Neuronal stem cell (in vitro differentiated cells): Measurements from ENCODE around the gene SCEL.

Source experiments
- DNase-seq: peaks from one replicate; pipeline ENCODE4 v3.0.0-alpha.2; 2013; ENCODE audit warnings: low spot score
- H2AFZ ChIP-seq: one replicate; pipeline ENCODE4 v1.6.1; 2013; ENCODE audit warnings: mild to moderate bottlenecking, low read length, inconsistent platforms
- H2AK5ac ChIP-seq: 2 replicates; pipeline ENCODE4 v1.6.1; 2013; ENCODE audit warnings: low read depth, mild to moderate bottlenecking, inconsistent platforms, low read length, moderate library complexity, mixed read lengths
- H2BK120ac ChIP-seq: 2 replicates; pipeline ENCODE4 v1.6.1; 2013; ENCODE audit warnings: low read depth, mild to moderate bottlenecking, inconsistent platforms, low read length, moderate library complexity, mixed read lengths
- H2BK12ac ChIP-seq: one replicate; pipeline ENCODE4 v1.6.1; 2013; ENCODE audit warnings: low read length, inconsistent platforms
- H2BK15ac ChIP-seq: 2 replicates; pipeline ENCODE4 v1.6.1; 2013; ENCODE audit warnings: mild to moderate bottlenecking, low read length, inconsistent platforms, mixed read lengths
- H2BK5ac ChIP-seq: one replicate; pipeline ENCODE4 v1.6.1; 2013; ENCODE audit warnings: inconsistent platforms, mild to moderate bottlenecking, low read length, moderate library complexity
- H3K14ac ChIP-seq: one replicate; pipeline ENCODE4 v1.6.1; 2013; ENCODE audit warnings: low read length, inconsistent platforms
- H3K18ac ChIP-seq: 2 replicates; pipeline ENCODE4 v1.6.1; 2013; ENCODE audit warnings: low read length, inconsistent platforms
- H3K23ac ChIP-seq: 2 replicates; pipeline ENCODE4 v1.6.1; 2013; ENCODE audit warnings: low read depth, mild to moderate bottlenecking, mixed read lengths, low read length, inconsistent platforms; ENCODE audit not compliant: poor library complexity
- H3K27ac ChIP-seq: replicated peaks from 3 replicates; pipeline ENCODE4 v1.5.1; 2013; ENCODE audit warnings: low read length, inconsistent platforms
- H3K27me3 ChIP-seq, 3 experiments: 2 replicates each; pipeline ENCODE4 v1.6.1; 2013; ENCODE audit warnings: low read length in 3 of 3, mild to moderate bottlenecking in 2 of 3, inconsistent platforms in 1 of 3, low read depth in 1 of 3, mixed read lengths in 1 of 3, moderate library complexity in 1 of 3; ENCODE audit not compliant: control insufficient read depth in 3 of 3, insufficient read depth in 3 of 3
- H3K36me3 ChIP-seq, 2 donors: replicated peaks in 1 of 2; 2 replicates each; pipeline ENCODE4 v1.6.1; 2013; ENCODE audit warnings: low read length in 2 of 2; ENCODE audit not compliant: control insufficient read depth in 2 of 2, insufficient read depth in 2 of 2
- H3K4ac ChIP-seq: 2 replicates; pipeline ENCODE4 v1.6.1; 2013; ENCODE audit warnings: inconsistent platforms, mild to moderate bottlenecking, low read length, moderate library complexity
- H3K4me1 ChIP-seq, 2 donors: 1 replicate in 1 of 2; 2 replicates in 1 of 2; pipeline ENCODE4 v1.6.1; 2013; ENCODE audit warnings: low read length in 2 of 2, low read depth in 1 of 2; ENCODE audit not compliant: control insufficient read depth in 2 of 2, insufficient read depth in 1 of 2
- H3K4me2 ChIP-seq: one replicate; pipeline ENCODE4 v1.6.1; 2013; ENCODE audit warnings: mild to moderate bottlenecking, low read length, inconsistent platforms; ENCODE audit not compliant: insufficient read depth, poor library complexity, severe bottlenecking
- H3K4me3 ChIP-seq, 2 donors: 2 replicates each; pipeline ENCODE4 v1.5.1; 2013; ENCODE audit warnings: low read length in 2 of 2, mild to moderate bottlenecking in 2 of 2, inconsistent platforms in 1 of 2, moderate library complexity in 1 of 2
- H3K79me1 ChIP-seq: one replicate; pipeline ENCODE4 v1.6.1; 2013; ENCODE audit warnings: low read depth, mild to moderate bottlenecking, inconsistent platforms, low read length, moderate library complexity
- H3K9ac ChIP-seq: one replicate; pipeline ENCODE4 v1.6.1; 2013; ENCODE audit warnings: mild to moderate bottlenecking, low read depth, low read length, inconsistent platforms; ENCODE audit not compliant: poor library complexity
- H3K9me3 ChIP-seq, 2 donors: replicated peaks in 1 of 2; 2 replicates each; pipeline versions ENCODE3 to v1.6.1; 2013; ENCODE audit warnings: low read length in 2 of 2, mild to moderate bottlenecking in 2 of 2, inconsistent platforms in 1 of 2, low read depth in 1 of 2, mixed read lengths in 1 of 2, moderate library complexity in 1 of 2; ENCODE audit not compliant: control insufficient read depth in 2 of 2, insufficient read depth in 1 of 2
- H4K8ac ChIP-seq: one replicate; pipeline ENCODE4 v1.6.1; 2013; ENCODE audit warnings: low read depth, mild to moderate bottlenecking, inconsistent platforms, low read length, moderate library complexity
- H4K91ac ChIP-seq: one replicate; pipeline ENCODE4 v1.6.1; 2013; ENCODE audit warnings: low read length, low read depth, mild to moderate bottlenecking, inconsistent platforms; ENCODE audit not compliant: poor library complexity
- WGBS, 2 donors: extraction: QIAGEN DNeasy Blood & Tissue Kit; methylation state at CpG; one replicate each; pipeline ENCODE4 v1.1.7; 2013; ENCODE audit warnings: missing lambda C conversion rate in 2 of 2, mixed read lengths in 1 of 2; ENCODE audit not compliant: insufficient read length in 2 of 2, insufficient replicate concordance in 1 of 2; ENCODE audit errors: extremely low coverage in 2 of 2; 5-methylcytosine and 5-hydroxymethylcytosine counted together

SCEL gene

GRCh38 chr13:77530875-77531274, 4.6 kb upstream of the SCEL start:
- Histone ChIP-seq H4K91ac (no peak overlapping the region), H3K4ac (no peak overlapping the region), H3K14ac (no peak overlapping the region), H3K23ac (no peak overlapping the region), H2BK12ac (no peak overlapping the region), H3K4me2 (no peak overlapping the region), H3K79me1 (no peaks in the 10 kb centered on the region), H2BK15ac (no peak overlapping the region), H3K36me3 (no peaks in the 10 kb centered on the region), H3K27ac (no peak overlapping the region), H2BK120ac (no peak overlapping the region), H2AK5ac (no peak overlapping the region), H3K27me3 (no peaks in the 10 kb centered on the region), H3K4me1 (peaks cover 0 to 1% of the 10 kb centered on the region in 2 donors), H2AFZ (no peak overlapping the region), H3K4me3 (no peak overlapping the region), H3K9me3 (no peaks in the 10 kb centered on the region), H3K9ac (no peak overlapping the region), H3K18ac (no peak overlapping the region), H2BK5ac (no peak overlapping the region), H4K8ac (no peak overlapping the region)
- no peak for DNase-seq

- no peak overlapping the region for H3K9ac ChIP-seq
- H2BK5ac ChIP-seq, result no peak overlapping the region
- H3K4me1 ChIP-seq, result peaks cover 0 to 1% of the 10 kb centered on the region in 2 donors
- H4K8ac ChIP-seq, result no peak overlapping the region
- no CpG with 5 or more reads among the region's 2 CpGs for WGBS, 2 donors
- H2BK12ac ChIP-seq, result no peak overlapping the region
- no peak overlapping the region for H2AFZ ChIP-seq
- no peak overlapping the region for H3K27ac ChIP-seq
- no peak for DNase-seq
- H3K23ac ChIP-seq, result no peak overlapping the region
- H4K91ac ChIP-seq, result no peak overlapping the region
- H3K79me1 ChIP-seq, result no peaks in the 10 kb centered on the region
- H3K36me3 ChIP-seq, result no peaks in the 10 kb centered on the region
- H3K27me3 ChIP-seq, result no peaks in the 10 kb centered on the region
- H3K9me3 ChIP-seq, result no peaks in the 10 kb centered on the region
- H2BK120ac ChIP-seq, result no peak overlapping the region
- H2BK15ac ChIP-seq, result no peak overlapping the region
- no peak overlapping the region for H3K14ac ChIP-seq
- H2AK5ac ChIP-seq, result no peak overlapping the region
- H3K4ac ChIP-seq, result no peak overlapping the region
- no peak overlapping the region for H3K18ac ChIP-seq
- no peak overlapping the region for H3K4me3 ChIP-seq
- H3K4me2 ChIP-seq, result no peak overlapping the region
Observed at GRCh38 chr13:77532983-77533382, 2.5 kb upstream of the SCEL start.

- H4K8ac ChIP-seq, result no peak overlapping the region
- H2AK5ac ChIP-seq, result no peak overlapping the region
- H3K18ac ChIP-seq, result no peak overlapping the region
- no peak overlapping the region for H3K9ac ChIP-seq
- no peak overlapping the region for H3K14ac ChIP-seq
- no peak overlapping the region for H2AFZ ChIP-seq
- no peak overlapping the region for H3K4ac ChIP-seq
- H3K4me1 ChIP-seq, result peaks cover 0 to 1% of the 10 kb centered on the region in 2 donors
- no peak overlapping the region for H3K4me2 ChIP-seq
- no peaks in the 10 kb centered on the region for H3K9me3 ChIP-seq
- H2BK5ac ChIP-seq, result no peak overlapping the region
- H3K23ac ChIP-seq, result no peak overlapping the region
- no peaks in the 10 kb centered on the region for H3K36me3 ChIP-seq
- H4K91ac ChIP-seq, result no peak overlapping the region
- no peaks in the 10 kb centered on the region for H3K27me3 ChIP-seq
- no CpG with 5 or more reads among the region's 7 CpGs for WGBS, 2 donors
- no peak overlapping the region for H3K27ac ChIP-seq
- H2BK15ac ChIP-seq, result no peak overlapping the region
- no peak overlapping the region for H2BK12ac ChIP-seq
- H3K79me1 ChIP-seq, result no peaks in the 10 kb centered on the region
- no peak overlapping the region for H2BK120ac ChIP-seq
- H3K4me3 ChIP-seq, result no peak overlapping the region
- DNase-seq, result no peak
Observed at GRCh38 chr13:77533875-77534788, 1.4 kb upstream of the SCEL start.

- Histone ChIP-seq H2AK5ac (no peak overlapping the region), H3K36me3 (no peaks in the 10 kb centered on the region), H3K18ac (no peak overlapping the region), H3K27me3 (no peaks in the 10 kb centered on the region), H3K4me1 (peaks cover 0 to 1% of the 10 kb centered on the region in 2 donors), H2BK120ac (no peak overlapping the region), H3K4me2 (no peak overlapping the region), H3K14ac (no peak overlapping the region), H3K79me1 (no peaks in the 10 kb centered on the region), H3K27ac (no peak overlapping the region), H4K8ac (no peak overlapping the region), H3K9me3 (no peaks in the 10 kb centered on the region), H3K4ac (no peak overlapping the region), H3K4me3 (no peak overlapping the region), H2BK5ac (no peak overlapping the region), H4K91ac (no peak overlapping the region), H2BK15ac (no peak overlapping the region), H3K9ac (no peak overlapping the region), H2BK12ac (no peak overlapping the region), H2AFZ (no peak overlapping the region), H3K23ac (no peak overlapping the region)
- no peak for DNase-seq
Observed at GRCh38 chr13:77536358-77536757, 852 bp downstream of the SCEL start.
